Measurements from ENCODE around the gene VAX1. TPM values are rescaled to one million over a fixed set of nuclear protein-coding genes. Genes with fewer than 3 reads are reported as not detected.

The VAX1 gene
- total and polyA plus RNA-seq, 2 donors (not counting 1 experiment from before 2014, with no cell fraction given) = not detected

DNA sequence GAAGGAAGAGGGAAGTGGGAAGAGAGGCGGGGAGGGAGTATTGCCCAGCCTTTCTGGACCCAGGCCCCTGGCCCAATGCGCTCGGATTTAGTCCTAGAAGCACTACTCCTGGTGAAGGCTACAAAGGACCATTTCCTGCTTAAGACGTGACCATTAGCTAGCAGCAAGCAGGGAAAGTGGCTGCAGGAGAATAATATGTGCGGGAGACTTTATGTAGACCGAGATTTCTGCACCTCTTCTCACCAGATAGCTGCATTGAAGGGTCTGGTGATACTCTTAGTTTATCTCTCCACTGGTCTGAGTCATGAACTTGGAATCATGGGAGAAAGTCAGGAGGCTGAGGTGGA is 3.1 kb downstream of the VAX1 start:
- H2AFZ ChIP-seq (ENCODE audit: low read length) = no peak overlapping the region
- no peak overlapping the region for H3K4me2 ChIP-seq (ENCODE audit: extremely low read depth, insufficient read depth, low read length)
- TF ChIP-seq, protein P1, sequence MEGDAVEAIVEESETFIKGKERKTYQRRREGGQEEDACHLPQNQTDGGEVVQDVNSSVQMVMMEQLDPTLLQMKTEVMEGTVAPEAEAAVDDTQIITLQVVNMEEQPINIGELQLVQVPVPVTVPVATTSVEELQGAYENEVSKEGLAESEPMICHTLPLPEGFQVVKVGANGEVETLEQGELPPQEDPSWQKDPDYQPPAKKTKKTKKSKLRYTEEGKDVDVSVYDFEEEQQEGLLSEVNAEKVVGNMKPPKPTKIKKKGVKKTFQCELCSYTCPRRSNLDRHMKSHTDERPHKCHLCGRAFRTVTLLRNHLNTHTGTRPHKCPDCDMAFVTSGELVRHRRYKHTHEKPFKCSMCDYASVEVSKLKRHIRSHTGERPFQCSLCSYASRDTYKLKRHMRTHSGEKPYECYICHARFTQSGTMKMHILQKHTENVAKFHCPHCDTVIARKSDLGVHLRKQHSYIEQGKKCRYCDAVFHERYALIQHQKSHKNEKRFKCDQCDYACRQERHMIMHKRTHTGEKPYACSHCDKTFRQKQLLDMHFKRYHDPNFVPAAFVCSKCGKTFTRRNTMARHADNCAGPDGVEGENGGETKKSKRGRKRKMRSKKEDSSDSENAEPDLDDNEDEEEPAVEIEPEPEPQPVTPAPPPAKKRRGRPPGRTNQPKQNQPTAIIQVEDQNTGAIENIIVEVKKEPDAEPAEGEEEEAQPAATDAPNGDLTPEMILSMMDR (conservative IDR thresholded peaks at IDR 0.05 in 1 of 2, IDR thresholded peaks at IDR 0.05 in 1 of 2; ENCODE audit: low read depth in 1 of 2, low read length in 2 of 2) = no peak
- TF ChIP-seq EZH2 (IDR thresholded peaks at IDR 0.05; ENCODE audit: low read length, missing control alignments) = no peak
- no peaks in the 10 kb centered on the region for H4K20me1 ChIP-seq (ENCODE audit: control insufficient read depth, extremely low read depth, insufficient read depth, low read length)
- H3K9ac ChIP-seq (ENCODE audit: insufficient read depth, low read length) = no peak overlapping the region
- H3K79me2 ChIP-seq (ENCODE audit: control insufficient read depth, insufficient read depth, low read length) = no peaks in the 10 kb centered on the region
- H3K27me3 ChIP-seq (ENCODE audit: control insufficient read depth, insufficient read depth, low read length) = peaks cover 75% of the 10 kb centered on the region
- no peaks in the 10 kb centered on the region for H3K9me3 ChIP-seq (ENCODE audit: control insufficient read depth, insufficient read depth, low read depth, low read length)
- H3K27ac ChIP-seq (ENCODE audit: insufficient read depth, low read length) = no peak overlapping the region
- no peak overlapping the region for H3K4me3 ChIP-seq (replicated peaks in 1 of 4; ENCODE audit: control extremely low read depth in 1 of 4, insufficient read depth in 1 of 4, low read depth in 3 of 4, low read length in 4 of 4)
- no peaks in the 10 kb centered on the region for H3K36me3 ChIP-seq (ENCODE audit: control insufficient read depth, insufficient read depth, low read length)
- peak in 1 of 2 donors; percentile 30 for DNase-seq (ENCODE audit: low read depth in 2 of 2)
- no peaks in the 10 kb centered on the region for H3K4me1 ChIP-seq (ENCODE audit: control insufficient read depth, extremely low read depth, insufficient read depth, low read length)

DNA sequence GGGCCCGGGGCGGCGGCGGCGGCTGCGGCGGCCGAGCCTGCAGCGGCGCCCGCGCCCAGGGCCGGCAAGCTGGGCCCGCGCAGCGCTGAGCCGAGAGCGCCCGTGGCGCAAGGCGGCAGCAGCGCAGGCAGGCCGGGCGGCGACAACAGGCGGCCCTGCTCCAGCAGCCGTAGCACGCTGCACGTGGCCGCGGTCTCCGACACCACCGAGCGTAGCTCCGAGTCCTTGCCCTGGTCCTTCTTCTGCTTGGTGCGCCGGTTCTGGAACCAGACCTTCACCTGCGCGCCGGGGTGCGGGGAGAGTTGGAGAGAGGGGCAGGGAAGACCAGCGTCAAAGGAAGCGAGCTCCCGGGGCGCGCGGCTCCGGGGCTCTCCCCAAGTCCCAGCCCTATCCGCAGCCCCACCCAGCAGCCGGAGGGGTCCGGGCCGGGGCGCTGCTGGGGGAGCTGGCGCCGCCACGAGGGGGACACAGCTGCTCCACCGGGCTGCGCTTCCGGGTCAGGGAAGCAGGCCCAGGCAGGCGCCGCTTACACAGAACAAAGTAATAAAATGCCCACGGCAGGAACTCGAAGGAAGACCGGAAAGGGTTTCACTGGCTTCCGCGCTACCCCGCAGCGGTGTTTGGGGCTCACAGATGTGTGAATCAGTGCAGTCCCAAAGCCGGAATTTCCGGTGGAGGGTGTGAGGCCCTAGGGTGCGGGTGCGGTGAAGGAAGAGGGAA is 3.6 kb downstream of the VAX1 start:
- Histone ChIP-seq H3K4me1 (ENCODE audit: control insufficient read depth, extremely low read depth, insufficient read depth, low read length) (no peaks in the 10 kb centered on the region), H3K9ac (ENCODE audit: insufficient read depth, low read length) (no peak overlapping the region), H3K4me2 (ENCODE audit: extremely low read depth, insufficient read depth, low read length) (no peak overlapping the region), H3K79me2 (ENCODE audit: control insufficient read depth, insufficient read depth, low read length) (no peaks in the 10 kb centered on the region), H4K20me1 (ENCODE audit: control insufficient read depth, extremely low read depth, insufficient read depth, low read length) (no peaks in the 10 kb centered on the region), H3K4me3 (replicated peaks in 1 of 4; ENCODE audit: control extremely low read depth in 1 of 4, insufficient read depth in 1 of 4, low read depth in 3 of 4, low read length in 4 of 4) (no peak overlapping the region), H3K27ac (ENCODE audit: insufficient read depth, low read length) (no peak overlapping the region), H3K27me3 (ENCODE audit: control insufficient read depth, insufficient read depth, low read length) (peaks cover 75% of the 10 kb centered on the region), H3K9me3 (ENCODE audit: control insufficient read depth, insufficient read depth, low read depth, low read length) (no peaks in the 10 kb centered on the region), H3K36me3 (ENCODE audit: control insufficient read depth, insufficient read depth, low read length) (no peaks in the 10 kb centered on the region), H2AFZ (ENCODE audit: low read length) (no peak overlapping the region)
- DNase-seq (ENCODE audit: low read depth in 2 of 2) = no peak
- no peak for TF ChIP-seq EZH2 (IDR thresholded peaks at IDR 0.05; ENCODE audit: low read length, missing control alignments)
- TF ChIP-seq, protein P1 (conservative IDR thresholded peaks at IDR 0.05 in 1 of 2, IDR thresholded peaks at IDR 0.05 in 1 of 2; ENCODE audit: low read depth in 1 of 2, low read length in 2 of 2) = no peak

DNA sequence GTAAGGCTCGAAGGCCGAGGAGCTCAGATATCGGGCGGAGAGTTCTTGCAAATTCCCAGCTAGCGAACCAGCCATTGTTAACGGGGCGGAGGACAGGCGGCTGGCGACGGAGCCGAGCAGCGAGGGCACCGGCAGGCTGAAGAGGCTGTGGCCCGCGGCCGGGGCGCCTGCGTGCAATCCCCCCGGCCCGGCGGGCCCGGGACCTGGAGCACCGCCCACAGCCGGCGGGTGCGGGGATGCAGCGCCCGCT is 4.1 kb downstream of the VAX1 start:
- no peak for DNase-seq (ENCODE audit: low read depth in 2 of 2)
- H2AFZ ChIP-seq (ENCODE audit: low read length) = no peak overlapping the region
- H3K4me2 ChIP-seq (ENCODE audit: extremely low read depth, insufficient read depth, low read length) = no peak overlapping the region
- no peak overlapping the region for H3K4me3 ChIP-seq (replicated peaks in 1 of 4; ENCODE audit: control extremely low read depth in 1 of 4, insufficient read depth in 1 of 4, low read depth in 3 of 4, low read length in 4 of 4)
- peaks cover 71% of the 10 kb centered on the region for H3K27me3 ChIP-seq (ENCODE audit: control insufficient read depth, insufficient read depth, low read length)
- H3K4me1 ChIP-seq (ENCODE audit: control insufficient read depth, extremely low read depth, insufficient read depth, low read length) = no peaks in the 10 kb centered on the region
- no peak overlapping the region for H3K27ac ChIP-seq (ENCODE audit: insufficient read depth, low read length)
- TF ChIP-seq EZH2 (IDR thresholded peaks at IDR 0.05; ENCODE audit: low read length, missing control alignments) = no peak
- TF ChIP-seq, protein P1 (conservative IDR thresholded peaks at IDR 0.05 in 1 of 2, IDR thresholded peaks at IDR 0.05 in 1 of 2; ENCODE audit: low read depth in 1 of 2, low read length in 2 of 2) = no peak
- no peaks in the 10 kb centered on the region for H3K79me2 ChIP-seq (ENCODE audit: control insufficient read depth, insufficient read depth, low read length)
- no peaks in the 10 kb centered on the region for H3K9me3 ChIP-seq (ENCODE audit: control insufficient read depth, insufficient read depth, low read depth, low read length)
- no peak overlapping the region for H3K9ac ChIP-seq (ENCODE audit: insufficient read depth, low read length)
- H4K20me1 ChIP-seq (ENCODE audit: control insufficient read depth, extremely low read depth, insufficient read depth, low read length) = no peaks in the 10 kb centered on the region
- no peaks in the 10 kb centered on the region for H3K36me3 ChIP-seq (ENCODE audit: control insufficient read depth, insufficient read depth, low read length)

All from fibroblast of lung (primary cell).